ENCODE results near the gene CLP1. TPM values are rescaled to one million over a fixed set of nuclear protein-coding genes. Genes with fewer than 3 reads are reported as not detected.

CLP1 gene
- polyA plus RNA-seq, 1 donor from 2014 or later: 18.2 TPM

- Histone ChIP-seq H3K36me3 (ENCODE audit: insufficient read depth, low read length) (peaks cover 17% of the 10 kb centered on the region), H3K27ac (ENCODE audit: low read length) (no peak overlapping the region), H3K79me2 (replicated peaks; ENCODE audit: insufficient read depth, low read length) (no peaks in the 10 kb centered on the region)
These were observed 42.3 kb downstream of the CLP1 start for GRCh38 chr11:57699813-57700212.

GRCh38 chr11:57700425-57700824, 42.9 kb downstream of the CLP1 start:
- TF ChIP-seq CTCF (IDR thresholded peaks at IDR 0.05; ENCODE audit: poor library complexity, severe bottlenecking) (no peak), EP300 (conservative IDR thresholded peaks at IDR 0.05; ENCODE audit: poor library complexity, severe bottlenecking) (no peak), REST (IDR thresholded peaks at IDR 0.05; ENCODE audit: borderline replicate concordance) (no peak), EZH2 (IDR thresholded peaks at IDR 0.05; ENCODE audit: borderline replicate concordance, insufficient read depth, low read length, poor library complexity, severe bottlenecking) (no peak), TAF1 (IDR thresholded peaks at IDR 0.05; ENCODE audit: low read depth) (no peak), POLR2AphosphoS5 (IDR thresholded peaks at IDR 0.05) (no peak), MXI1 (conservative IDR thresholded peaks at IDR 0.05; ENCODE audit: poor library complexity, severe bottlenecking) (no peak), RAD21 (conservative IDR thresholded peaks at IDR 0.05) (no peak)
- Histone ChIP-seq H3K79me2 (replicated peaks; ENCODE audit: insufficient read depth, low read length) (no peaks in the 10 kb centered on the region), H3K9me3 (ENCODE audit: low read length) (no peaks in the 10 kb centered on the region), H3K27me3 (ENCODE audit: insufficient read depth, low read depth, low read length) (no peaks in the 10 kb centered on the region), H3K9ac (ENCODE audit: low read length) (no peak overlapping the region), H3K36me3 (ENCODE audit: insufficient read depth, low read length) (peaks cover 17% of the 10 kb centered on the region), H3K27ac (ENCODE audit: low read length) (no peak overlapping the region), H2AFZ (ENCODE audit: low read depth, low read length) (no peak overlapping the region), H3K4me3 (ENCODE audit: low read length) (no peak overlapping the region), H3F3A (ENCODE audit: insufficient read depth, low read length, poor library complexity, severe bottlenecking) (no peaks in the 10 kb centered on the region), H4K20me1 (ENCODE audit: insufficient read depth) (no peaks in the 10 kb centered on the region), H3K9me2 (ENCODE audit: insufficient read depth, low read length) (no peaks in the 10 kb centered on the region), H3K4me2 (ENCODE audit: low read length) (no peak overlapping the region)

More at GRCh38 chr11:57699813-57700212, 42.3 kb downstream of the CLP1 start:
- Histone ChIP-seq H3K9me2 (ENCODE audit: insufficient read depth, low read length) (no peaks in the 10 kb centered on the region), H3K9ac (ENCODE audit: low read length) (no peak overlapping the region), H3K4me3 (ENCODE audit: low read length) (no peak overlapping the region), H3K27me3 (ENCODE audit: insufficient read depth, low read depth, low read length) (no peaks in the 10 kb centered on the region), H3K4me2 (ENCODE audit: low read length) (no peak overlapping the region), H3K9me3 (ENCODE audit: low read length) (no peaks in the 10 kb centered on the region), H3F3A (ENCODE audit: insufficient read depth, low read length, poor library complexity, severe bottlenecking) (no peaks in the 10 kb centered on the region), H4K20me1 (ENCODE audit: insufficient read depth) (no peaks in the 10 kb centered on the region), H2AFZ (ENCODE audit: low read depth, low read length) (no peak overlapping the region)
- no peak for TF ChIP-seq POLR2AphosphoS5 (IDR thresholded peaks at IDR 0.05)
- TF ChIP-seq MXI1 (conservative IDR thresholded peaks at IDR 0.05; ENCODE audit: poor library complexity, severe bottlenecking): no peak
- TF ChIP-seq REST (IDR thresholded peaks at IDR 0.05; ENCODE audit: borderline replicate concordance): no peak
